LNCaP clone FGC (cell line): ENCODE results near the gene POU3F4.

Experiments
- DNase-seq: peaks from one replicate; pipeline ENCODE4 v3.0.0-alpha.2; 2011; ENCODE audit warnings: low read depth
- H3K4me3 ChIP-seq: 2 replicates; pipeline ENCODE4 v1.5.1; 2011; ENCODE audit warnings: mild to moderate bottlenecking, low read depth, low read length, control low read depth
- TF ChIP-seq, protein P1 (sequence below): IDR thresholded peaks from 2 replicates; pipeline ENCODE4 v1.5.1; 2012; ENCODE audit warnings: mild to moderate bottlenecking; ENCODE audit not compliant: control insufficient read depth, insufficient read depth; ENCODE audit errors: extremely low read depth

Gene POU3F4

DNA sequence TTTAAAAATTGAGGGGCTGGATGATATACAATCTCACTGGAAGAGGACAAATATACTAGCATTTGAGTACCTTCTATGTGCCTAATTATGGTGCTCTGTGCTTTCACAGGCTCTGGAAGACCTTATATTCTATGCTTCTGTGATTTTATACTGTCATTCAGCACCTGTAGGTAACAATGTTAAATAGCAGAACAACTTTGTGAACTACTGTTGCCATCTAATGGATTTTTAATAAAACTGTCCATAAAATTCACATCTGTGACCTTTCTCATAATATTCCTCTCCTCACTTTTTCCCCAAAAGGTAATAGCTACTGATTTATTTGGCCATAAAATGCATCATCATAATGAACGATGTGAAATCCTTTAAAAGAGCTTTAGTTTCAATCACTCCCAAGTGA is 21.9 kb downstream of the POU3F4 start:
- DNase-seq, result no peak
- TF ChIP-seq, protein P1, sequence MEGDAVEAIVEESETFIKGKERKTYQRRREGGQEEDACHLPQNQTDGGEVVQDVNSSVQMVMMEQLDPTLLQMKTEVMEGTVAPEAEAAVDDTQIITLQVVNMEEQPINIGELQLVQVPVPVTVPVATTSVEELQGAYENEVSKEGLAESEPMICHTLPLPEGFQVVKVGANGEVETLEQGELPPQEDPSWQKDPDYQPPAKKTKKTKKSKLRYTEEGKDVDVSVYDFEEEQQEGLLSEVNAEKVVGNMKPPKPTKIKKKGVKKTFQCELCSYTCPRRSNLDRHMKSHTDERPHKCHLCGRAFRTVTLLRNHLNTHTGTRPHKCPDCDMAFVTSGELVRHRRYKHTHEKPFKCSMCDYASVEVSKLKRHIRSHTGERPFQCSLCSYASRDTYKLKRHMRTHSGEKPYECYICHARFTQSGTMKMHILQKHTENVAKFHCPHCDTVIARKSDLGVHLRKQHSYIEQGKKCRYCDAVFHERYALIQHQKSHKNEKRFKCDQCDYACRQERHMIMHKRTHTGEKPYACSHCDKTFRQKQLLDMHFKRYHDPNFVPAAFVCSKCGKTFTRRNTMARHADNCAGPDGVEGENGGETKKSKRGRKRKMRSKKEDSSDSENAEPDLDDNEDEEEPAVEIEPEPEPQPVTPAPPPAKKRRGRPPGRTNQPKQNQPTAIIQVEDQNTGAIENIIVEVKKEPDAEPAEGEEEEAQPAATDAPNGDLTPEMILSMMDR, result 0 out of 2 replicates have a peak, but pooled peaks have one; percentile 17
- no peak overlapping the region for H3K4me3 ChIP-seq

- no peak for DNase-seq
- TF ChIP-seq, protein P1, result no peak
- peak overlapping the region; percentile 1; the same call in 1 of the 2 replicates for H3K4me3 ChIP-seq
These were observed 27.5 kb downstream of the POU3F4 start for GRCh38 chrX:83535417-83536196.
